GM23248 (cell line): Measurements from ENCODE around the gene LMNTD1. TPM values are rescaled to one million over a fixed set of nuclear protein-coding genes. Genes with fewer than 3 reads are reported as not detected.

Experiments used
- DNase-seq: peaks from one replicate; pipeline ENCODE4 v3.0.0-alpha.2; 2015
- H2AFZ ChIP-seq: fragments of 200-600 bp; sonication (generic); 2 replicates; pipeline ENCODE4 v1.6.1; 2016; ENCODE audit warnings: antibody characterized with exemption
- H3F3A ChIP-seq: fragments of 200-600 bp; sonication (generic); 2 replicates; pipeline ENCODE4 v1.6.1; 2016; ENCODE audit warnings: mild to moderate bottlenecking, antibody characterized with exemption, mixed run types; ENCODE audit not compliant: insufficient read depth
- H3K27ac ChIP-seq: fragments of 200-600 bp; sonication (generic); 2 replicates; pipeline ENCODE4 v1.5.1; 2016; ENCODE audit warnings: mild to moderate bottlenecking
- H3K27me3 ChIP-seq: fragments of 200-600 bp; sonication (generic); replicated peaks from 2 replicates; pipeline ENCODE4 v1.6.1; 2016; ENCODE audit warnings: mild to moderate bottlenecking; ENCODE audit not compliant: insufficient read depth
- H3K36me3 ChIP-seq: fragments of 200-600 bp; sonication (generic); 2 replicates; pipeline ENCODE4 v1.6.1; 2016; ENCODE audit warnings: low read depth, mild to moderate bottlenecking
- H3K4me1 ChIP-seq: fragments of 200-600 bp; sonication (generic); 2 replicates; pipeline ENCODE4 v1.6.1; 2016; ENCODE audit warnings: mild to moderate bottlenecking; ENCODE audit not compliant: insufficient read depth
- H3K4me2 ChIP-seq: fragments of 200-600 bp; sonication (generic); one replicate; pipeline ENCODE4 v1.6.1; 2016; ENCODE audit warnings: mild to moderate bottlenecking; ENCODE audit not compliant: unreplicated experiment
- H3K4me3 ChIP-seq: fragments of 200-600 bp; sonication (generic); 2 replicates; pipeline ENCODE4 v1.5.1; 2016; ENCODE audit warnings: mild to moderate bottlenecking
- H3K79me2 ChIP-seq: fragments of 200-600 bp; sonication (generic); 2 replicates; pipeline ENCODE4 v1.6.1; 2016; ENCODE audit warnings: mild to moderate bottlenecking; ENCODE audit not compliant: insufficient read depth
- H3K9ac ChIP-seq: fragments of 200-600 bp; sonication (generic); 2 replicates; pipeline ENCODE4 v1.6.1; 2016; ENCODE audit warnings: mild to moderate bottlenecking
- H3K9me2 ChIP-seq: fragments of 200-600 bp; sonication (generic); 2 replicates; pipeline ENCODE4 v1.6.1; 2016; ENCODE audit warnings: mixed run types, mild to moderate bottlenecking, moderate library complexity; ENCODE audit not compliant: insufficient read depth
- H3K9me3 ChIP-seq: fragments of 200-600 bp; sonication (generic); one replicate; pipeline ENCODE4 v1.6.1; 2017; ENCODE audit warnings: low read depth
- H4K20me1 ChIP-seq: fragments of 200-600 bp; sonication (generic); 2 replicates; pipeline ENCODE4 v1.6.0; 2016; ENCODE audit not compliant: insufficient read depth
- EZH2 ChIP-seq: fragments of 200-600 bp; sonication (generic); IDR thresholded peaks from 2 replicates; pipeline ENCODE4 v1.6.1; 2018; ENCODE audit warnings: antibody characterized with exemption, mild to moderate bottlenecking; ENCODE audit not compliant: insufficient read depth, poor library complexity, severe bottlenecking
- EZH2phosphoT487 ChIP-seq: fragments of 200-600 bp; sonication (generic); IDR thresholded peaks from 2 replicates; pipeline ENCODE4 v1.6.1; 2018; ENCODE audit warnings: antibody characterized with exemption, moderate library complexity, mild to moderate bottlenecking, low read depth; ENCODE audit not compliant: insufficient read depth
- WGBS, 2 experiments: methylation state at CpG; one replicate each; pipeline ENCODE4 v1.1.6; 2015 to 2017; ENCODE audit warnings: low lambda C conversion rate in 2 of 2, low coverage in 1 of 2; ENCODE audit errors: missing lambda C conversion rate in 2 of 2; 5-methylcytosine and 5-hydroxymethylcytosine counted together
- in situ Hi-C: fragments of 300-500 bp; cut with MboI; formaldehyde crosslinking; loops from 2 replicates; pipeline ENCODE4 v1.15.0; 2020
- polyA plus RNA-seq: library from polyadenylated mRNA; unstranded; fragments of >200 nt; fragmentation: Nextera tagmentation; extraction: Ambion mirVana; gene quantifications from 2 replicates; pipeline ENCODE4 v1.2.1, GENCODE V29; 2016
- total RNA-seq: library from RNA; depleted of rRNA; stranded (reverse); fragments of >200 nt; shearing (Covaris generic); gene quantifications from 2 replicates; pipeline ENCODE4 v1.2.3, GENCODE V29; 2014

LMNTD1 gene
- total and polyA plus RNA-seq, 2 experiments from 2014 or later, result 0.43 to 0.58 TPM

- Histone ChIP-seq H3K27me3 (no peaks in the 10 kb centered on the region), H4K20me1 (no peaks in the 10 kb centered on the region), H3F3A (0 out of 2 replicates have a peak, but pooled peaks cover 7% of the 10 kb centered on the region), H3K4me3 (no peak overlapping the region), H3K79me2 (no peaks in the 10 kb centered on the region), H3K36me3 (no peaks in the 10 kb centered on the region), H3K9ac (no peak overlapping the region), H3K27ac (no peak overlapping the region), H2AFZ (no peak overlapping the region), H3K4me1 (0 out of 2 replicates have a peak, but pooled peaks cover 10% of the 10 kb centered on the region), H3K9me2 (no peaks in the 10 kb centered on the region), H3K9me3 (no peaks in the 10 kb centered on the region), H3K4me2 (no peak overlapping the region)
- no peak for DNase-seq
- 76 to 79% methylated on average over 1 of the region's 1 CpG for WGBS, 2 experiments
- no peak for TF ChIP-seq EZH2
- TF ChIP-seq EZH2phosphoT487, result no peak
- in situ Hi-C loops, result no loop called here
These were observed 50.5 kb downstream of the LMNTD1 start for GRCh38 chr12:25502596-25502995.

- Histone ChIP-seq H3K9ac (no peak overlapping the region), H3K9me3 (no peaks in the 10 kb centered on the region), H3K9me2 (no peaks in the 10 kb centered on the region), H3K27me3 (no peaks in the 10 kb centered on the region), H3K27ac (no peak overlapping the region), H3K4me3 (no peak overlapping the region), H3F3A (0 out of 2 replicates have a peak, but pooled peaks cover 7% of the 10 kb centered on the region), H3K36me3 (no peaks in the 10 kb centered on the region), H4K20me1 (no peaks in the 10 kb centered on the region), H3K4me1 (peaks cover 11% of the 10 kb centered on the region; the same call in 1 of the 2 replicates), H2AFZ (no peak overlapping the region), H3K79me2 (no peaks in the 10 kb centered on the region), H3K4me2 (no peak overlapping the region)
- in situ Hi-C loops, result no loop called here
- DNase-seq, result no peak
- 90 to 94% methylated on average over 3 of the region's 3 CpGs for WGBS, 2 experiments
- TF ChIP-seq EZH2 (no peak), EZH2phosphoT487 (no peak)
These were observed 51.0 kb downstream of the LMNTD1 start for GRCh38 chr12:25502118-25502517.

- in situ Hi-C loops, result no loop called here
- Histone ChIP-seq H3K4me3 (no peak overlapping the region), H2AFZ (no peak overlapping the region), H3K9ac (no peak overlapping the region), H4K20me1 (no peaks in the 10 kb centered on the region), H3K4me1 (peaks cover 16% of the 10 kb centered on the region), H3K9me2 (no peaks in the 10 kb centered on the region), H3K9me3 (no peaks in the 10 kb centered on the region), H3K4me2 (no peak overlapping the region), H3K27ac (no peak overlapping the region), H3K79me2 (no peaks in the 10 kb centered on the region), H3K27me3 (no peaks in the 10 kb centered on the region), H3F3A (peaks cover 11% of the 10 kb centered on the region), H3K36me3 (no peaks in the 10 kb centered on the region)
- TF ChIP-seq EZH2 (no peak), EZH2phosphoT487 (no peak)
- WGBS, 2 experiments, result 58 to 63% methylated on average over 1 of the region's 1 CpG
- peak; percentile 14 for DNase-seq
These were observed 51.5 kb downstream of the LMNTD1 start for GRCh38 chr12:25501549-25501948.

GRCh38 chr12:25500651-25501050 lies 52.4 kb downstream of the LMNTD1 start:
- Histone ChIP-seq H3K36me3 (no peaks in the 10 kb centered on the region), H4K20me1 (no peaks in the 10 kb centered on the region), H3K27ac (no peak overlapping the region), H3K4me2 (no peak overlapping the region), H3K9me3 (no peaks in the 10 kb centered on the region), H3K9me2 (no peaks in the 10 kb centered on the region), H3K4me3 (no peak overlapping the region), H3K9ac (no peak overlapping the region), H3K4me1 (peaks cover 25% of the 10 kb centered on the region), H3F3A (peaks cover 20% of the 10 kb centered on the region), H3K27me3 (no peaks in the 10 kb centered on the region), H2AFZ (no peak overlapping the region), H3K79me2 (no peaks in the 10 kb centered on the region)
- TF ChIP-seq EZH2 (no peak), EZH2phosphoT487 (no peak)
- DNase-seq, result peak; percentile 73
- in situ Hi-C loops, result no loop called here
- 63 to 67% methylated on average over 6 of the region's 6 CpGs for WGBS, 2 experiments

- Histone ChIP-seq H3K4me1 (peaks cover 34% of the 10 kb centered on the region), H3K4me3 (no peak overlapping the region), H3K4me2 (peak overlapping the region; percentile 33), H3K9ac (no peak overlapping the region), H2AFZ (peak overlapping the region; percentile 21; the same call in 1 of the 2 replicates), H3K27me3 (no peaks in the 10 kb centered on the region), H3K79me2 (no peaks in the 10 kb centered on the region), H3K9me3 (no peaks in the 10 kb centered on the region), H3K9me2 (no peaks in the 10 kb centered on the region), H4K20me1 (no peaks in the 10 kb centered on the region), H3K27ac (peak overlapping the region; percentile 55; the same call in 1 of the 2 replicates), H3F3A (peaks cover 28% of the 10 kb centered on the region), H3K36me3 (no peaks in the 10 kb centered on the region)
- WGBS, 2 experiments, result 42 to 46% methylated on average over 7 of the region's 7 CpGs
- peak; percentile 59 for DNase-seq
- in situ Hi-C loops, result no loop called here
- TF ChIP-seq EZH2phosphoT487, result no peak
These were observed 56.1 kb downstream of the LMNTD1 start for GRCh38 chr12:25497021-25497420.
